B cell (primary cell): ENCODE results near the gene NT5C.

Experiments
- EZH2 ChIP-seq: IDR thresholded peaks from 2 replicates; pipeline ENCODE4 v1.6.1; 2012; ENCODE audit warnings: borderline replicate concordance, low read depth, mild to moderate bottlenecking, moderate library complexity, low read length; ENCODE audit not compliant: insufficient read depth, poor library complexity, severe bottlenecking
- TF ChIP-seq, protein P1 (sequence below): fragments of 200-600 bp; IDR thresholded peaks from one replicate; pipeline ENCODE4 v1.8.0; 2022; ENCODE audit warnings: antibody characterized with exemption, mild to moderate bottlenecking

DNA sequence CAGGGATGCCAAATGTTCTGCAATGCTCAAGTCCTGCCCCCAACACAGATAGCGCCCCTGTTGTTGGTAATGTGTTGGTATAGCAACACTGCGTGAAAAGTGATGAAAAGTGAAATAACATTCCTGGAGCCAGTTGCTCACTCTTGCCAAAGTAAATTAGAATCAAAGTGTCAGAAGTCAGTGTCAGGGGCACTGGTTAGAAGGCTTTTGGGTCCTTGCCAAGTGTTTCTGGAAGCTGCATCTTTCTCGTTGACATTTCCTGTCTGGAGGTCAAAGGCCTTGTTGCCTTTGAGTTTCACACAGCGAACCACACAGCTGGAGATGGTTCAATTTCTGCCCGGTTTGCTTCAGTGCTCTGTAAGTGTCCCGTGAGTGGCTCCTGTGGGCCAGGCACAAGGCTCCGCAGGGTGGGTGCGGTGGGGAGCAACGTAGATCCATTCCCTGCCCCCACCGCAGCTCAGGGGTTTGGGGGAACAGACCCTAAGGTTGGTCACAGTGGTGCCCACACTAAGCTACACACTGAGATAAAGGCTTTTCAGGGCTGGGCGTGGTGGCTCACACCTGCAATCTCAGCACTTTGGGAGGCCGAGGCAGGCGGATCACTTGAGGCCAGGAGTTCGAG lies 47.4 kb downstream of the NT5C start:
- TF ChIP-seq, protein P1, sequence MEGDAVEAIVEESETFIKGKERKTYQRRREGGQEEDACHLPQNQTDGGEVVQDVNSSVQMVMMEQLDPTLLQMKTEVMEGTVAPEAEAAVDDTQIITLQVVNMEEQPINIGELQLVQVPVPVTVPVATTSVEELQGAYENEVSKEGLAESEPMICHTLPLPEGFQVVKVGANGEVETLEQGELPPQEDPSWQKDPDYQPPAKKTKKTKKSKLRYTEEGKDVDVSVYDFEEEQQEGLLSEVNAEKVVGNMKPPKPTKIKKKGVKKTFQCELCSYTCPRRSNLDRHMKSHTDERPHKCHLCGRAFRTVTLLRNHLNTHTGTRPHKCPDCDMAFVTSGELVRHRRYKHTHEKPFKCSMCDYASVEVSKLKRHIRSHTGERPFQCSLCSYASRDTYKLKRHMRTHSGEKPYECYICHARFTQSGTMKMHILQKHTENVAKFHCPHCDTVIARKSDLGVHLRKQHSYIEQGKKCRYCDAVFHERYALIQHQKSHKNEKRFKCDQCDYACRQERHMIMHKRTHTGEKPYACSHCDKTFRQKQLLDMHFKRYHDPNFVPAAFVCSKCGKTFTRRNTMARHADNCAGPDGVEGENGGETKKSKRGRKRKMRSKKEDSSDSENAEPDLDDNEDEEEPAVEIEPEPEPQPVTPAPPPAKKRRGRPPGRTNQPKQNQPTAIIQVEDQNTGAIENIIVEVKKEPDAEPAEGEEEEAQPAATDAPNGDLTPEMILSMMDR: no peak
- no peak for TF ChIP-seq EZH2
